ENCODE results near the gene SPATA2.

DNA sequence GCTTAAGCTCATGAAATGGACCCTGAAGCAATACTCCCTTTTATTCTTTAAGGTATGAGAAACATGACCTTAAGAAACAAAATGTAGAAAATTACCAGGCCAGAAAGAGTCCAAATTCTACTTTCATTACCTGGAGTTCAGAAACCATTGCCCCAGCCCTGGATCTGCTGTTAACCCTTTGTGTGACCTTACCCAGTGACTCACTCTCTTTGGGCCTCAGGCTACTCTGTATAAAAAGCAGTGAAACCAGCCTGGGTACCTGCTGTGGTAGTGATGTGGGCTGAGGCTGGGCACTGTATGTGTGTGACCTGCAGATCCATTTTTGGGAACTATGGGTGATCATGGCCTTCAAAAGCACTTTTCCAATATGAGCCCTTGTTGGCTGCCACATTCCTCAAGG, 55.5 kb downstream of the SPATA2 start:
- no peak for TF ChIP-seq CTCF (IDR thresholded peaks at IDR 0.05)
- TF ChIP-seq, protein P1, sequence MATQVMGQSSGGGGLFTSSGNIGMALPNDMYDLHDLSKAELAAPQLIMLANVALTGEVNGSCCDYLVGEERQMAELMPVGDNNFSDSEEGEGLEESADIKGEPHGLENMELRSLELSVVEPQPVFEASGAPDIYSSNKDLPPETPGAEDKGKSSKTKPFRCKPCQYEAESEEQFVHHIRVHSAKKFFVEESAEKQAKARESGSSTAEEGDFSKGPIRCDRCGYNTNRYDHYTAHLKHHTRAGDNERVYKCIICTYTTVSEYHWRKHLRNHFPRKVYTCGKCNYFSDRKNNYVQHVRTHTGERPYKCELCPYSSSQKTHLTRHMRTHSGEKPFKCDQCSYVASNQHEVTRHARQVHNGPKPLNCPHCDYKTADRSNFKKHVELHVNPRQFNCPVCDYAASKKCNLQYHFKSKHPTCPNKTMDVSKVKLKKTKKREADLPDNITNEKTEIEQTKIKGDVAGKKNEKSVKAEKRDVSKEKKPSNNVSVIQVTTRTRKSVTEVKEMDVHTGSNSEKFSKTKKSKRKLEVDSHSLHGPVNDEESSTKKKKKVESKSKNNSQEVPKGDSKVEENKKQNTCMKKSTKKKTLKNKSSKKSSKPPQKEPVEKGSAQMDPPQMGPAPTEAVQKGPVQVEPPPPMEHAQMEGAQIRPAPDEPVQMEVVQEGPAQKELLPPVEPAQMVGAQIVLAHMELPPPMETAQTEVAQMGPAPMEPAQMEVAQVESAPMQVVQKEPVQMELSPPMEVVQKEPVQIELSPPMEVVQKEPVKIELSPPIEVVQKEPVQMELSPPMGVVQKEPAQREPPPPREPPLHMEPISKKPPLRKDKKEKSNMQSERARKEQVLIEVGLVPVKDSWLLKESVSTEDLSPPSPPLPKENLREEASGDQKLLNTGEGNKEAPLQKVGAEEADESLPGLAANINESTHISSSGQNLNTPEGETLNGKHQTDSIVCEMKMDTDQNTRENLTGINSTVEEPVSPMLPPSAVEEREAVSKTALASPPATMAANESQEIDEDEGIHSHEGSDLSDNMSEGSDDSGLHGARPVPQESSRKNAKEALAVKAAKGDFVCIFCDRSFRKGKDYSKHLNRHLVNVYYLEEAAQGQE (IDR thresholded peaks at IDR 0.05; ENCODE audit: insufficient read depth in 1 of 2, low read depth in 2 of 2, low read length in 1 of 2): no peak

Measured in Panc1 (cell line).